ENCODE results near the gene GLYATL1.

- TF ChIP-seq, protein P1, sequence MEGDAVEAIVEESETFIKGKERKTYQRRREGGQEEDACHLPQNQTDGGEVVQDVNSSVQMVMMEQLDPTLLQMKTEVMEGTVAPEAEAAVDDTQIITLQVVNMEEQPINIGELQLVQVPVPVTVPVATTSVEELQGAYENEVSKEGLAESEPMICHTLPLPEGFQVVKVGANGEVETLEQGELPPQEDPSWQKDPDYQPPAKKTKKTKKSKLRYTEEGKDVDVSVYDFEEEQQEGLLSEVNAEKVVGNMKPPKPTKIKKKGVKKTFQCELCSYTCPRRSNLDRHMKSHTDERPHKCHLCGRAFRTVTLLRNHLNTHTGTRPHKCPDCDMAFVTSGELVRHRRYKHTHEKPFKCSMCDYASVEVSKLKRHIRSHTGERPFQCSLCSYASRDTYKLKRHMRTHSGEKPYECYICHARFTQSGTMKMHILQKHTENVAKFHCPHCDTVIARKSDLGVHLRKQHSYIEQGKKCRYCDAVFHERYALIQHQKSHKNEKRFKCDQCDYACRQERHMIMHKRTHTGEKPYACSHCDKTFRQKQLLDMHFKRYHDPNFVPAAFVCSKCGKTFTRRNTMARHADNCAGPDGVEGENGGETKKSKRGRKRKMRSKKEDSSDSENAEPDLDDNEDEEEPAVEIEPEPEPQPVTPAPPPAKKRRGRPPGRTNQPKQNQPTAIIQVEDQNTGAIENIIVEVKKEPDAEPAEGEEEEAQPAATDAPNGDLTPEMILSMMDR (IDR thresholded peaks at IDR 0.05; ENCODE audit: poor library complexity): no peak
- TF ChIP-seq EZH2 (IDR thresholded peaks at IDR 0.05; ENCODE audit: borderline replicate concordance): no peak
Observed at GRCh38 chr11:58898106-58898505, 41.2 kb upstream of the GLYATL1 start.
